ENCODE results near the gene FSHR.

DNA sequence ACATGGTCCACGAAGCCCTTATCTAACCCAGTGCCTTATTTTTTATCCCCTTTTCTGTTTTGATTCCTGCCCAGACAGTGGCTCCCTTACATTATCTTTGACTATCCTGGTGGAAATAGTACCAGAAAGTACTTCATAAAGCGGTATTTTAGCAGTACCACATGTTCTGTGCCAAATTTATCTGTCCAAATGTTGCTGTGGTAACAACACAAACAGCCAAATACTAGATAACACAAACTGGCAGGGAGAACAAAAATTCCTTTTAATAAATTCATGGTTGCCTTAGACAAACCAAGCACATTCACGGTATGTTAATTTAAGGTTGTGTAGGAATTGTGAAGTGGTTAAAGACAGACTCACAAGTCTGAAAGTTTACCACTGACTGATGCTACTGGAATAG, 210.9 kb downstream of the FSHR start:
- TF ChIP-seq, protein P1, sequence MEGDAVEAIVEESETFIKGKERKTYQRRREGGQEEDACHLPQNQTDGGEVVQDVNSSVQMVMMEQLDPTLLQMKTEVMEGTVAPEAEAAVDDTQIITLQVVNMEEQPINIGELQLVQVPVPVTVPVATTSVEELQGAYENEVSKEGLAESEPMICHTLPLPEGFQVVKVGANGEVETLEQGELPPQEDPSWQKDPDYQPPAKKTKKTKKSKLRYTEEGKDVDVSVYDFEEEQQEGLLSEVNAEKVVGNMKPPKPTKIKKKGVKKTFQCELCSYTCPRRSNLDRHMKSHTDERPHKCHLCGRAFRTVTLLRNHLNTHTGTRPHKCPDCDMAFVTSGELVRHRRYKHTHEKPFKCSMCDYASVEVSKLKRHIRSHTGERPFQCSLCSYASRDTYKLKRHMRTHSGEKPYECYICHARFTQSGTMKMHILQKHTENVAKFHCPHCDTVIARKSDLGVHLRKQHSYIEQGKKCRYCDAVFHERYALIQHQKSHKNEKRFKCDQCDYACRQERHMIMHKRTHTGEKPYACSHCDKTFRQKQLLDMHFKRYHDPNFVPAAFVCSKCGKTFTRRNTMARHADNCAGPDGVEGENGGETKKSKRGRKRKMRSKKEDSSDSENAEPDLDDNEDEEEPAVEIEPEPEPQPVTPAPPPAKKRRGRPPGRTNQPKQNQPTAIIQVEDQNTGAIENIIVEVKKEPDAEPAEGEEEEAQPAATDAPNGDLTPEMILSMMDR (IDR thresholded peaks at IDR 0.05): no peak
- no peak for TF ChIP-seq EP300 (IDR thresholded peaks at IDR 0.05)
